Left ventricle myocardium inferior (tissue), 1 donor: Measurements from ENCODE around the gene PSME2. TPM values are rescaled to one million over a fixed set of nuclear protein-coding genes. Genes with fewer than 3 reads are reported as not detected.

Experiments used
- DNase-seq: peaks from one replicate; pipeline ENCODE4 v3.0.0-alpha.2; 2020
- H3K27ac ChIP-seq: fragments of 200-600 bp; replicated peaks from 2 replicates; pipeline ENCODE4 v1.8.0; 2021
- H3K27me3 ChIP-seq: fragments of 200-600 bp; 2 replicates; pipeline ENCODE4 v1.8.0; 2021; ENCODE audit warnings: low read depth
- H3K36me3 ChIP-seq: fragments of 200-600 bp; 2 replicates; pipeline ENCODE4 v1.8.0; 2021
- H3K4me1 ChIP-seq: fragments of 200-600 bp; 2 replicates; pipeline ENCODE4 v1.8.0; 2021
- H3K4me3 ChIP-seq: fragments of 200-600 bp; 2 replicates; pipeline ENCODE4 v1.8.0; 2021; ENCODE audit warnings: mild to moderate bottlenecking, moderate library complexity
- H3K9me3 ChIP-seq: fragments of 200-600 bp; replicated peaks from 2 replicates; pipeline ENCODE4 v1.8.0; 2021
- CTCF ChIP-seq: fragments of 200-600 bp; IDR thresholded peaks from 2 replicates; pipeline ENCODE4 v1.8.0; 2021; ENCODE audit warnings: antibody characterized with exemption, mild to moderate bottlenecking, borderline replicate concordance
- intact Hi-C: fragments of 100-400 bp; cut with micrococcal nuclease; formaldehyde crosslinking; loops from one replicate; pipeline ENCODE4 v1.11.0; 2022
- microRNA-seq: library from miRNA; unstranded; fragments of <30 nt; microRNA quantifications from one replicate; pipeline ENCODE4 v1.2.0, GENCODE V29; 2020
- total RNA-seq: library from RNA; stranded (reverse); fragmentation: NEBNext Ultra II Directional; extraction: Animal tissue kit (Norgen Biotek cat#: 25700); gene quantifications from one replicate; pipeline ENCODE4 v1.2.1, GENCODE V29; 2021
- donor health status: DM: no; HTN: yes; CAD: no; lungs with severe emphysema.

The PSME2 gene
- total RNA-seq, 1 donor from 2014 or later, result 89.7 TPM

DNA sequence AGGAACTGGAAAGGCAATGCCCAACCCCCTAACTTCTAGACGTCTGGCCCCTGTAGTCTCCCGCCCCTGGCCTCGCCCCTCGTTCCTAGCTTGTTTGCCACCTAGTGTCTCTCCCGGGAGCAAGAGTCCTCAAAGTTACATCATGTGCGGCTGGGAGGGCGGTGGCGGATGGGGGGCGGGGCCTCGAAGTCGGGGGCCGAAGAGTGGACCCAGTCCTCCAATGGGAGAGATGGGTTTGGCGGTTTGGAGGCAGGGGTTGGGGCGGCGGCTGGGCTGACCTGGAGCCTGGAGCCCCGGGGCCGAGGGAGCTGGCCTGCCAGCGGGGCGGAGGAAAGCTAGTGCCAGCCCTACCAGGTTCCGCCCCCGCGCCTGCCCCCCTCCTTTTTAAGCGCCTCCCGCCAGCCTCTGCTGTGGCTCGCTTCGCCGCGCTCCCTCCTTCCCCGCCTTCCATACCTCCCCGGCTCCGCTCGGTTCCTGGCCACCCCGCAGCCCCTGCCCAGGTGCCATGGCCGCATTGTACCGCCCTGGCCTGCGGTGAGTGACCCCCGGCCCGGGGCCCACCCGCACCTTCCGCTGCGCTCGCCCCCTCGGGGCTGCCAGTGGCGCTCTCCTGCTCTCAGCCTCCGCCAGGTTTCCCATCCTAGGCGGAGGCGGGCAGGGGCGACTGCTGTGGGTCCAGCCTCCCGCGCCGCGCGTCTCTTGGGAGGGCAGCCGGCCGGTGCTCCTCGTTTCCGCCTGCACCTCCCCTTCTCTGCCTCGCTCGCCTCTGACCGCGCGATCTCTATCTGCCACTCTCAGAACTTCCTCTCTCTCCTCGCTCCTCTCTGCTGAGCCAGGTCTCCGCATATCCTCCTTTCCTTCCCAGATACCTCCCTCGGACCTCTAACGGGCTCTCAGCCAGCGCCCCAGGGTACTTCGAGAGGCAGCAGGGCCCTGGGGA, 52.2 kb downstream of the PSME2 start, which contains the start of gene PCK2:
PCK2 (plus strand) TSS at position 411 of the 940 bp plus-strand sequence; CDS start at position 506, 95 bp downstream.
- Histone ChIP-seq H3K27ac (peak within 1 kb of the TSS; percentile 94), H3K4me1 (peaks cover 26% of the 10 kb centered on the region), H3K36me3 (peaks cover 3% of the 10 kb centered on the region), H3K4me3 (peak within 1 kb of the TSS; percentile 95), H3K27me3 (no peaks in the 10 kb centered on the region), H3K9me3 (no peaks in the 10 kb centered on the region)
- intact Hi-C loops, result no loop called here
- peak; percentile 23 for TF ChIP-seq CTCF
- DNase-seq, result peak; percentile 90

Small RNAs within 50 kb of the gene (microRNA-seq; reads per million reads assigned to microRNA genes)
- gene MIR7703, result not detected

Other genes with a start within 250 kb of the PSME2 start
- gene DHRS4, start 192.8 kb downstream of the PSME2 start, total RNA-seq, result 30.8 TPM
- 15.7 TPM for gene DHRS4L2, start 157.7 kb downstream of the PSME2 start, total RNA-seq
- gene CARMIL3, start 94.6 kb downstream of the PSME2 start, total RNA-seq, result 0.11 TPM
- gene CPNE6, start 75.0 kb downstream of the PSME2 start, total RNA-seq, result not detected
- 3.1 TPM for gene PCK2, start 52.3 kb downstream of the PSME2 start, total RNA-seq
- gene DCAF11, start 31.8 kb downstream of the PSME2 start, total RNA-seq, result 74.7 TPM
- gene NRL, start 31.7 kb downstream of the PSME2 start, total RNA-seq, result 1.5 TPM
- 148 TPM for gene FITM1, start 16.0 kb downstream of the PSME2 start, total RNA-seq
- 108 TPM for gene PSME1, start 10.4 kb downstream of the PSME2 start, total RNA-seq
- gene EMC9, start 5.0 kb downstream of the PSME2 start, total RNA-seq, result 14.5 TPM
- gene RNF31, start 888 bp upstream of the PSME2 start, total RNA-seq, result 34.8 TPM
- gene IRF9, start 14.7 kb upstream of the PSME2 start, total RNA-seq, result 24.0 TPM
- 1.6 TPM for gene REC8, start 25.5 kb upstream of the PSME2 start, total RNA-seq
- gene IPO4, start 42.2 kb upstream of the PSME2 start, total RNA-seq, result 13.3 TPM
- 22.2 TPM for gene TM9SF1, start 48.8 kb upstream of the PSME2 start, total RNA-seq
- not detected for gene TSSK4, start 59.1 kb upstream of the PSME2 start, total RNA-seq
- gene CHMP4A, start 66.9 kb upstream of the PSME2 start, total RNA-seq, result 33.1 TPM
- gene MDP1, start 69.5 kb upstream of the PSME2 start, total RNA-seq, result 16.6 TPM
- gene NEDD8, start 85.8 kb upstream of the PSME2 start, total RNA-seq, result 214 TPM
- gene GMPR2, start 86.3 kb upstream of the PSME2 start, total RNA-seq, result 29.7 TPM
- 30.6 TPM for gene TINF2, start 96.0 kb upstream of the PSME2 start, total RNA-seq
- gene TGM1, start 116.6 kb upstream of the PSME2 start, total RNA-seq, result 0.96 TPM
- gene RABGGTA, start 125.0 kb upstream of the PSME2 start, total RNA-seq, result 22.3 TPM
- 6.9 TPM for gene DHRS1, start 153.2 kb upstream of the PSME2 start, total RNA-seq
- gene NOP9, start 153.2 kb upstream of the PSME2 start, total RNA-seq, result 23.4 TPM
- 3.1 TPM for gene CIDEB, start 161.4 kb upstream of the PSME2 start, total RNA-seq
- gene LTB4R2, start 163.5 kb upstream of the PSME2 start, total RNA-seq, result 0.71 TPM
- gene LTB4R, start 164.9 kb upstream of the PSME2 start, total RNA-seq, result 1.8 TPM
- 26.6 TPM for gene ADCY4, start 188.5 kb upstream of the PSME2 start, total RNA-seq
- gene RIPK3, start 193.4 kb upstream of the PSME2 start, total RNA-seq, result 3.6 TPM
- 20.6 TPM for gene NFATC4, start 221.6 kb upstream of the PSME2 start, total RNA-seq